HepG2 (cell line): Measurements from ENCODE around the gene CCDC167.

Experiments
- ARNT ChIP-seq: fragments of 450-650 bp; IDR thresholded peaks from 2 replicates; pipeline ENCODE4 v1.6.1; 2017
- CHD4 ChIP-seq: fragments of 200-600 bp; sonication (generic); IDR thresholded peaks from 2 replicates; pipeline ENCODE4 v1.7.0; 2017; ENCODE audit warnings: mild to moderate bottlenecking, low read length, borderline replicate concordance
- CREM ChIP-seq, 2 experiments: sonication (generic) in 1 of 2; formaldehyde crosslinking in 1 of 2; IDR thresholded peaks; 2 replicates each; pipeline versions ENCODE4 v1.4.0 to v1.6.1; 2016 to 2020; ENCODE audit warnings: antibody characterized with exemption in 1 of 2, mild to moderate bottlenecking in 1 of 2, missing genetic modification reagents in 1 of 2
- ZNF24 ChIP-seq: fragments of 450-650 bp; IDR thresholded peaks from 2 replicates; pipeline ENCODE4 v1.6.1; 2017; ENCODE audit warnings: antibody characterized with exemption, mild to moderate bottlenecking
- ZNF557 ChIP-seq: sonication (generic); formaldehyde crosslinking; IDR thresholded peaks from 2 replicates; pipeline ENCODE4 v1.4.0; 2020; ENCODE audit warnings: missing genetic modification reagents

DNA sequence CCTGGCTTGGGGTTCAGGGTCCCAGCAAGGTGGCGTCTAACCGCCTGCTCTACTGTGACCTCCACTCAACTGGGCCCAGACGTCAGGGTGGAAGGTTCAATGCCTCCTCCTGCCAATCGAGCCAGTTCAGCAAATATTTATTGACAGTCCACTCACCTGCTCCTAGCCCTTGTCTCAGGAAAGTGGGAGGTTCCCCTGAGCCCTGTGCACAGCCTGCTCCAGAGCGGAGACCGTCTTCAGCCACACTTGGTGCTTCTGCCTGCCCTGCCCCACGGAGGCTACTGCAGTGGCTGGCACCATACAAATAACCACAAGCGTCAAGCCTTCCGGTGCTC lies 6.1 kb downstream of the CCDC167 start:
- no peak for TF ChIP-seq ARNT
- no peak for TF ChIP-seq ZNF24
- TF ChIP-seq CHD4, result no peak
- TF ChIP-seq CREM (IDR thresholded peaks at IDR 0.05), result no peak
- TF ChIP-seq CREM (CRISPR knock-in tag; IDR thresholded peaks at IDR 0.05), result no peak
- TF ChIP-seq ZNF557 (CRISPR knock-in tag), result no peak
